GM21717 (cell line): ENCODE data around the gene AOC1.

Source experiments
- ATAC-seq: cut with Tn5 transposase; IDR thresholded peaks from one replicate; pipeline ENCODE4 v1.9.1; 2021; ENCODE audit warnings: mild to moderate bottlenecking, moderate library complexity; ENCODE audit not compliant: unreplicated experiment

Gene AOC1

GRCh38 chr7:150830937-150831336, 21.4 kb upstream of the AOC1 start:
- no peak for ATAC-seq

GRCh38 chr7:150831851-150832250, 20.5 kb upstream of the AOC1 start:
- ATAC-seq, result no peak

DNA sequence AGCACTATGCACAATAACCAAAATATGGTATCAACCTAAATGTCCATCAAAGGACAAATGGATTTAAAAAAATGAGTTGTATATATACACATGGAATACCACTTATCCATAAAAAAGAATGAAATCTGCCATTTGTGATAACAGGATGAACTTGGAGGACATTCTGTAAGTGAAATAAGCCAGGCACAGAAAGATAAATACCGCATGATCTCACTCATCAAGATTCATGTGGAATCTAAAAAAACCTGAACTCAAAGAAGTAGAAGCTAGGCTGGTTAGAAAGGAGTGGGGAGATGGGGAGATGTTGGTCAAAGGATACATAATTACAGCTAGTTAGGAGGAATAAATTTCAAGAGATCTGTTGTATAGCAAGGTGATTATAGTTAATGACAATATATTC, 17.3 kb upstream of the AOC1 start:
- ATAC-seq, result no peak

DNA sequence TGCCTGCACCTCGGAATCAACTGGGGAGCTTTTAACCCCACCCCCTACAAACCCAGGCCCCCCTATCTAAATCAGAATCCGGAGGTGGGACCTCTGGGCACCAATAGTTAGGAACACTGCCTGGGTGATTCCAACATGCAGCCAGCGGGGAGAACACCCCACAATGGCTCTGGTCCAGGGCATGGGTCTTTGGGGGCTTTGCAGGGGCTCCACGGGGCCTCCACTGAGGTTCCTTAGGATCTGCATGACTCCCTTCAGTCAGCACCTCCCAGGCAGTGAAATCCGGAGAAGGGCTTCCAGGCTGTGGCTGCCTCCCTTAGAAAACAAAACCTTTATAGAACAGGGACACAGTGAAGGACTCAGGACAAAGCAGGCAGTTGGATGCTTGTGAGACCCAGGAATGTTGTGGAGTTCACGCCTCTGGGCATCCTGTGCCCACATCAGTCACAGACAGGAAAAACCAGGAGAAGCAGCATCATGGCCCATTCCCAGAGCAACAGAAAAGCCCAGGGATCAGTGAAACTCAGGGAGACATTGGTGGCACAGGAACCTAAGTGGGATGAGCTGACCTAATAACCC, 16.5 kb upstream of the AOC1 start:
- no peak for ATAC-seq

- no peak for ATAC-seq
Measured at GRCh38 chr7:150838965-150839650, 13.2 kb upstream of the AOC1 start.

- ATAC-seq, result no peak
Measured at GRCh38 chr7:150842018-150842417, 10.3 kb upstream of the AOC1 start.

DNA sequence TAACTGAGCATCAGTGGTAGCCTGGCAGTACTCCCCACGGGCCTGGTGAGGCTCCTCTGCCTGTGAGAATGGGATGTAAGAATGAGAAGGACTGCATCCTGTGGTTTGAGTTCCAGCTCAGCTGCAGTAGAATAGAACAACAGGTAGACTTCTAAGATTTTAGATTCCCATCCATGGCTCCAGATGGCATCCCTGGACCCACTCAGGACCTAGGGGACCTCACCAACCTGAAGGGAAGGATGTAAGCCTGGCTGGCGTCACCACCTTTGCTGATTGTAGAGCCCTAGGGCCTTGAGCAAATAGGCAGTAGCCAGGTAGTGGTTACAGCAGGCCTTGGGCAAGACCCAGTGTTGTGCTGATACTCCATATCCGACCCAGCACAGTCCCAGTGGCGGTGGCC, 9.6 kb upstream of the AOC1 start:
- ATAC-seq, result no peak

DNA sequence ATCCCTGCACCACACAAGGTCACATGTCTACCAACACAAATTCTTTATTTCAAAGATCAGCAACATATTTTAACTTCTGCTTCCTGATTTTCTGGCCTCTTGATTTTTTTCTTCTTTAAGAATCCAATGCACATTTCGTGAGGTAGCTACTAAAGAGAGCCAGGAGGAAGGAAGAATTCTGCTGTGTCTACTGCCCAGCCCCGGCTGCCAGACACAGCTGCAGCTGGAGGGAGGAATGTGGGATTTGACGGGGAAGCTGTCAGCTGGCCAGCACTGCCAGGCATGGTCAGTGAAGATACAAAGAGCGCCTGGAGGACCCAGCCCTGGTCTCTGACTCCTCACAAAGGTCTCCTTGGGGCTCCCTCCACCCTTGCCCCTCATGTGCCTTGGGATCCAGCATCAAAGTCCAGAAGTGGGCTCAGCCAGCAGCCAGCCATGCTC, 6.9 kb upstream of the AOC1 start:
- no peak for ATAC-seq

DNA sequence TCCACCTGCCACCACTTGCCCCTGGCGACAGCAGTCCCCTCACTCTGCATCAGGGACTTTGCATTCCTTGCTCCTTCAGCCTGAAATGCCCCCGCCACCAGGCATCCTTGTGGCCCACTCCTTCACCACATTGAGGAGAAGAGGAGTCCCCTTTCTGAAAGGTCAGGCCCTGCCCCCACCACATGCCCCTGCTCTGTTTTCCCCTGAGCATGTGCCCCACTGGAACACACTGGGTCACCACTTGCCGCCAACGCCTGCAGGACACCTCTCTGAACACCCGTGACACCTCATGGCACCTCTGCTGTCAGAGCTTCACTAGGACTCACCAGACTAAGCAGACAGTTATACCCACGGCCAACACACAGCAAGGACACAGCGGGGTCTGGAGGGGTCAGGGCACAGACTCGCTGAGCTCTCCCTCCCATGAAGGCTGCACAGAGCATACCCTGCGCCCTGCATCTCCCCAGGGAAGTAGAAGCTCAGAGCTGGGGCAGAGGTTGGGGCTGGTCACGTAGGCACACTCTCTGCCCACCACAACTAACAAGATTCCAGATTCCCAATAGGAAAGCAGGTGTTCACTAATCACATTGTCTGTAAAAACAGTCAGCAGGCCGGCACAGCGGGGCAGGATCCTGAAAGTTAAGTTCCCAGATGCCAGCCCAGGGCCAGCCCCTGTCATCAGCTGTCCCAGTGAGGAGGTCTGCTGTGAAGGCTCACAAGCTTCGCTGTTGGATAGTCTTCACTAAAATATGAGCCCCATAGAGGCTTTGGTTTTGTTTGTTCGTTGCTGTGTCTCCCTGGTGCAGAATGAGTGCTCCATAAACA, 5.8 kb upstream of the AOC1 start:
- no peak for ATAC-seq

DNA sequence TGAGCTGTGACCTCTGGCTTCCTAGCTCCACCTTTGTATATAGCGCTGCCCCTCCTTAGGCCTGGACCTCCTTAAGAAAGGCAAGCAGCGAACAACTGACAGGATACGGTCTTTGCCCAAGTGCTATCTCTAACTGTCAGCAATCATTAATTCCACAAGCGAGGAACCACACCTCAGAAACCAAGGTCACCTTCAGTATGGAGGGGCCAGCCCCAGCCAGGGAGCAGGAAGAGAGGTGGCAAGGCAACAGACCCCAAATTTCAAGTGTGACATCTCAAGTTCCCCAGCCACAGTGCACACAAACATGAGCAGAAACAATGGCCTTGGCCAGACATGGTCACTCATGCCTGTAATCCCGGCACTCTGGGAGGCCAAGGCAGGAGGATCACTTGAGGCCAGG, 4.8 kb upstream of the AOC1 start:
- no peak for ATAC-seq

DNA sequence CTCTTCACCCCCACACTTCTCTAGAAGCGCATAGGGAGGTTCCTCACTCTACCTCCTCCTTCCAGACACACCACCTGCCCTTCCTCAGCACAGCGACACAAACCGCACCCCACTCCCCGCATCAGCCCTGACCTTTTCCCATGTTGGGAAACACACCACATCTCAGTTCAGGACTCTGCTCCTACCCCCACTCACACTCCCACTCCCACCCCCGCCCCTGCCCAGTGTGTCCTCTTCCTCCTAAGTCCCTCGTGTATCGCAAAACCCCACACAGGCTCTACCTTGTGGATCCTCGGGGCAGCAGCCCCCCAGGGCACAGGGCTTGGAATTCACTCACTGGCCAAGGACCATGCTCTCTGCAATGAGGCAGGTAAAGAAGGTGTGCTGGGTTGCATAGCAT, 4.2 kb upstream of the AOC1 start:
- ATAC-seq, result no peak

GRCh38 chr7:150848561-150849115, 3.7 kb upstream of the AOC1 start:
- no peak for ATAC-seq

GRCh38 chr7:150849204-150849775, 3.0 kb upstream of the AOC1 start:
- no peak for ATAC-seq

- no peak for ATAC-seq
Measured at GRCh38 chr7:150850273-150850672, 2.0 kb upstream of the AOC1 start.

- no peak for ATAC-seq
Measured at GRCh38 chr7:150851492-150852370, 586 bp upstream of the AOC1 start.

- no peak for ATAC-seq
Measured at GRCh38 chr7:150854066-150855000, 2.0 kb downstream of the AOC1 start.

- no peak for ATAC-seq
Measured at GRCh38 chr7:150855046-150855445, 2.7 kb downstream of the AOC1 start.

GRCh38 chr7:150855476-150856302, 3.4 kb downstream of the AOC1 start:
- ATAC-seq, result no peak
